GM18861 (cell line): Measurements from ENCODE around the gene APH1B.

Source experiments
- ATAC-seq: cut with Tn5 transposase; IDR thresholded peaks from one replicate; pipeline ENCODE4 v1.9.1; 2021; ENCODE audit not compliant: unreplicated experiment

The APH1B gene

GRCh38 chr15:63329567-63330350, 52.4 kb downstream of the APH1B start:
- no peak for ATAC-seq

- no peak for ATAC-seq
Observed at GRCh38 chr15:63330926-63331325, 53.5 kb downstream of the APH1B start.

- no peak for ATAC-seq
Observed at GRCh38 chr15:63331456-63331855, 54.1 kb downstream of the APH1B start.

GRCh38 chr15:63332367-63333124, 55.1 kb downstream of the APH1B start:
- no peak for ATAC-seq

GRCh38 chr15:63334821-63335220, 57.4 kb downstream of the APH1B start:
- no peak for ATAC-seq

GRCh38 chr15:63335543-63336240, 58.3 kb downstream of the APH1B start:
- ATAC-seq = no peak

GRCh38 chr15:63337046-63337445, 59.6 kb downstream of the APH1B start:
- no peak for ATAC-seq

- ATAC-seq = no peak
Observed at GRCh38 chr15:63338170-63338569, 60.8 kb downstream of the APH1B start.

- ATAC-seq = no peak
Observed at GRCh38 chr15:63339006-63339766, 61.8 kb downstream of the APH1B start.

GRCh38 chr15:63339836-63340235, 62.4 kb downstream of the APH1B start:
- ATAC-seq = no peak

GRCh38 chr15:63340353-63340752, 62.9 kb downstream of the APH1B start:
- no peak for ATAC-seq

GRCh38 chr15:63340878-63341277, 63.5 kb downstream of the APH1B start:
- no peak for ATAC-seq

- no peak for ATAC-seq
Observed at GRCh38 chr15:63341898-63342297, 64.5 kb downstream of the APH1B start.

GRCh38 chr15:63342996-63343562, 65.7 kb downstream of the APH1B start:
- peak; percentile 62 for ATAC-seq

- ATAC-seq = no peak
Observed at GRCh38 chr15:63344731-63345390, 67.5 kb downstream of the APH1B start.

GRCh38 chr15:63345391-63345752, 68.0 kb downstream of the APH1B start:
- ATAC-seq = no peak

GRCh38 chr15:63347074-63347857, 69.9 kb downstream of the APH1B start:
- no peak for ATAC-seq

GRCh38 chr15:63348392-63348791, 71.0 kb downstream of the APH1B start:
- no peak for ATAC-seq

- no peak for ATAC-seq
Observed at GRCh38 chr15:63349156-63349555, 71.8 kb downstream of the APH1B start.
